Activated effector memory CD4-positive, alpha-beta T cell treated with Interleukin-2 at 50 U/mL for 16 hours (primary cell): ENCODE data around the gene BPTF.
"Not testable (repeated sequence)": the region's sequence is repeated elsewhere in the genome, so short reads cannot be mapped to it uniquely, and the experiment has no call there.

ENCODE experiments used
- DNase-seq: peaks from one replicate; pipeline ENCODE4 v3.0.0-alpha.2; 2020

Gene BPTF

DNA sequence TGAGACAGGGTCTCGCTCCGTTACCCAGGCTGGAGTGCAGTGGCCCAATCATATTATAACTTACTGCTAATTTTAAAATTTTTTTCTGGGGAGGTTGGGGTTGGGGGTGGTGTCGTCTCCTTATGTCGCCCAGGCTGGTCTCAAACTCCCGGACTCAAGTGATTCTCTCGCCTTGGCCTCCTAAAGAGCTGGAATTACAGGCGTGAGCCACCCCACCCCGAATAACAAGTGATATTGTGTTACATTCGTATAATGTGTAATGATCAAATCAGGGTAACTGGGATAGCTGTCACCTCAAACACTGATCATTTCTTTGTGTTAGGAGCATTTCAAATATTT, 194.0 kb downstream of the BPTF start:
- no peak for DNase-seq

DNA sequence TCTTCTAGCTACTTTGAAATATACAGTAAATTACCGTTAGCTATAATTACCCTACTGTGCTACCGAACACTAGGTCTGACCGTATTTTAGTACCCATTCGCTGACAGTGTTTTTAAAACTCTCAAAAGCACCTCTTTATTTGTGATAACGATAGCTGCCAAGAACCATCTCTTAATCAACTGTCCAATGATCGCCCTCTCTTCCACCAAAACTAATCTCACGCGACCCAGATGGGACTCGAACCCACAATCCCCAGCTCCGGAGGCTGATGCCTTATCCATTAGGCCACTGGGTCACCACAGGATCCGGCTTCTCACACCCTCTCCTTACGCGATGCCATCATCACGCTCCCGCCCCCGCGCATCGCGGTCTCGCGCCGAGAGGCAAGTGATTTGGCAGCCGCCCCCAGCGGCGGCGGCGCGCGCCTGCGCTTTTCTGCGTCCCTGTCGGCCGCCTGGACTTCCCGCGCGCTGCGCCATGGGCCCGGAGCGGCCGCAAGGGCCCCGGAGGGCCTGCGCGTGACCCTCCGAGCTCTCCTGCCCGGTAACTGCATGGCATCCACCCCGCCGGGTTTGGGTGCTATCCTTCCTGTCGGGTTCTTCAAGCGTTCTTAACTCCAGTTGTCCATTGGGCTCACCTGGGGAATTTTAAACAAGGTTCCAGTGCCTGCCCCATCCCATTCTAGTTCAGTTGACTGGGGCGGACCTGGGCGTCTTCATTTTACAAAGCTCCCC, 194.5 kb downstream of the BPTF start:
- peak; percentile 96 for DNase-seq

DNA sequence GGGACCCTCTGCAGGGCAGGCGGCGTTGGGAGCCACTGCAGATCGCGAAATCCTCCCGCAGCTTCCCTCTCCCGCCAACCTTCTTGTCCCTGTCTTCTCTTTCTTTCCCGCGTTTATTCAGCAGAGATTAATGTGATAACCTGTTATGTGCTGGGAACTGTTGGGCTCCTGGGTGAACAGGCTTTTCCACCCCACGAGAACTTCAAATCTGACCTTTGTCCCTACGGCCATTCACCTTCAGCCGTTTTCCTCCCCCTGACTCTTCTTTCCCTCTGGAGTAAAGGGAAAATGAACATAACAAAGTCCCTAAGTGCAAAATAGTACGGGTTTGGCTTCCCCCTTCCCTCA, 195.1 kb downstream of the BPTF start:
- no peak for DNase-seq

DNA sequence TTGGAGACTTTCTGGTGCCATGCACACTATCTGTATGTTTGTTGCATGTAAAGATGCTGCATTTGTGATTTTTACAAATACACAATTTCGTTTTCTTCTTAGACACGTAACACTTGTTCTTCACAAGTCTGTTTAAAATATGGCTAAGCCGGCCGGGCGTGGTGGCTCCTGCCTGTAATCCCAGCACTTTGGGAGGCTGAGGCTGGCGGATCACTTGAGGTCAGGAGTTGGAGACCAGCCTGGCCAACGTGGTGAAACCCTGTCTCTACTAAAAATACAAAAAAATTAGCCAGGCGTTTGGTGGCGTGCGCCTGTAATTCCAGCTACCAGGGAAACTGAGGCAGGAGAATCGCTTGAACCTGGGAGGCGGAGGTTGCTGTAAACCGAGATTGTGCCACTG, 195.5 kb downstream of the BPTF start:
- DNase-seq = not testable (repeated sequence)

DNA sequence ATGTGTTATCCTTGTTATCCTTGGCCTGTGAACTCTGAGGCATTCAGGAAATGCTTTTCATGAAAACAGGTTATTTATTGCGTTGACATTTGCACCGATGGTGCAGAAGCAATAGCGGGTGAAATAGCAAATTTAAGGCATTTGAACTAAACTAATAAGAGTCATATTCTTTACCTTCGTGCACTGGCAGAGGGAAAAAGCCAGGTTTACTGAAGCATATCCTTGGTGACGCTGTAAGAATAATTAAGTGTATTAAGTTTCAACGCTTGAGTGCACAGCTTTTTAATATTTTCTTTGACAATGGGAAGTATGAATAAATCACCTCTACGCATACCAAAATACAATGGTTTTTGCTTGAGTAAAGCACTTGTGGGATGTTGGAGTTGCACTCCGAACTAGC, 196.7 kb downstream of the BPTF start:
- no peak for DNase-seq

DNA sequence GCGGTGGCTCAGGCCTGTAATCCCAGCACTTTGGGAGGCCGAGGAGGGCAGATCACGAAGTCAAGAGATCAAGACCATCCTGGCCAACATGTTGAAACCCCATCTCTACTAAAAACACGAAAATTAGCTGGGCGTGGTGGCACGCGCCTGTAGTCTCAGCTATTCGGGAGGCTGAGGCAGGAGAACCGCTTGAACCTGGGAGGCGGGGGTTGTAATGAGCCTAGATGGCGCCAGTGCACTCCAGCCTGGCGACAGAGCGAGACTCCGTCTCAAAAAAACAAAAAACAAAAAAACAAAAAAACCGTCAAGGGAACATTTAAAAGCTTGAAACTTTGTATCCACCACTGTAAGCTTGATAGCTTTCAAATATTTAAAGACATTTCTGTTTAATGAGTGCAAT, 197.2 kb downstream of the BPTF start:
- DNase-seq = not testable (repeated sequence)

DNA sequence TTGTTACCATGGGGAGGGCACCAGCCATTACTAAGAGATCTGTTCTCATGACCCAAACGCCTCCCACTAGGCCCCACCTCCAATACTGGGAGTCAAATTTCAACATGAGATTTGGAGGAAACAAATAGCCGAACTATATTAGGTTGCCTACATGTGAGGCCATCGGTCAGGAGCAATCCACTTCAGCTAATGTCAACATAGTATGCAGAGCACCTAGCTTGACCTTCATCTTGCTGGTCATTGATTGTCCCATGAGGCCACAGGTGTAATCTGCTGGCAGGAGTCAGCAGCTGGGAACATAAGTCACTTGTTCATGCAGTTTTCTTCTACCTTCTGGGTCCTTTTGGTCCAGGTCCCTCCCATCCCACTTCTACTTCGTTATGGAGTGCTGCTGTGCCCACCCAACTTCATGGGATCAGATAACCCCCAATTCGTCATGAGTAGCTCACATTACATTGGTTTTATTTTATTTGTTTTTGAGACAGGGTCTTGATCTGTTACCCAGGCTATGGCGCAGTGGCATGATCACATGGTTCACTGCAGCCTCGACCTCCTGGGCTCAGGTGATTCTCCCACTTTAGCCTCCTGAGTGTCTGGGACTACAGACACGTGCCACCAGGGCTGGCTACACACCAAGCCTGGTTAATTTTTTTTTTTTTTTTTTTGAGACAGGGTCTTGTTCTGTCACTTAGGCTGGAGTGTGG, 204.4 kb downstream of the BPTF start:
- no peak for DNase-seq
